HEK293T (cell line): ENCODE results near the gene SIDT2.

Source experiments
- CTCF ChIA-PET: fragments of 350-600 bp; formaldehyde crosslinking; extraction: SDS; loops from one replicate; lab custom pipeline; 2021; ENCODE audit warnings: antibody characterized with exemption, inconsistent platforms; lab: Yijun Ruan, JAX
- POLR2A ChIA-PET: fragments of 350-600 bp; formaldehyde crosslinking; extraction: SDS; loops from one replicate; lab custom pipeline; 2020; ENCODE audit warnings: antibody characterized with exemption, inconsistent platforms; lab: Yijun Ruan, JAX
- DNase-seq: peaks from one replicate; pipeline ENCODE4 v3.0.0; 2012; ENCODE audit warnings: mixed read lengths; ENCODE audit errors: extremely low spot score
- ARNT ChIP-seq: fragments of 450-650 bp; IDR thresholded peaks from 2 replicates; pipeline ENCODE4 v1.6.1; 2017; ENCODE audit warnings: mild to moderate bottlenecking
- BHLHE40 ChIP-seq: fragments of 450-650 bp; IDR thresholded peaks from 2 replicates; pipeline ENCODE4 v1.6.1; 2016; ENCODE audit warnings: mild to moderate bottlenecking, moderate library complexity, borderline replicate concordance
- CTBP1 ChIP-seq: fragments of 450-650 bp; IDR thresholded peaks from 2 replicates; pipeline ENCODE4 v1.6.1; 2016; ENCODE audit warnings: borderline replicate concordance
- ELF4 ChIP-seq: fragments of 450-650 bp; IDR thresholded peaks from 2 replicates; pipeline ENCODE4 v1.6.1; 2017; ENCODE audit warnings: antibody characterized with exemption
- FOXA1 ChIP-seq: fragments of 450-650 bp; IDR thresholded peaks from 2 replicates; pipeline ENCODE4 v1.6.1; 2016; ENCODE audit warnings: mild to moderate bottlenecking
- FOXK2 ChIP-seq: fragments of 450-650 bp; IDR thresholded peaks from 2 replicates; pipeline ENCODE4 v1.6.1; 2016; ENCODE audit warnings: mild to moderate bottlenecking
- FOXM1 ChIP-seq: fragments of 450-650 bp; IDR thresholded peaks from 2 replicates; pipeline ENCODE4 v1.6.1; 2017; ENCODE audit warnings: mild to moderate bottlenecking, borderline replicate concordance
- HDGF ChIP-seq: fragments of 450-650 bp; IDR thresholded peaks from 2 replicates; pipeline ENCODE4 v1.6.1; 2017; ENCODE audit warnings: antibody characterized with exemption, borderline replicate concordance
- L3MBTL2 ChIP-seq: fragments of 450-650 bp; conservative IDR thresholded peaks from 2 replicates; pipeline ENCODE4 v1.6.1; 2016; ENCODE audit warnings: mild to moderate bottlenecking
- LEF1 ChIP-seq: fragments of 450-650 bp; IDR thresholded peaks from 2 replicates; pipeline ENCODE4 v1.6.1; 2017; ENCODE audit warnings: mild to moderate bottlenecking, borderline replicate concordance
- NFRKB ChIP-seq: fragments of 450-650 bp; IDR thresholded peaks from 2 replicates; pipeline ENCODE4 v1.6.1; 2016; ENCODE audit warnings: mild to moderate bottlenecking, moderate library complexity
- PKNOX1 ChIP-seq: fragments of 450-650 bp; IDR thresholded peaks from 2 replicates; pipeline ENCODE4 v1.6.1; 2016
- SP1 ChIP-seq: fragments of 450-650 bp; IDR thresholded peaks from 2 replicates; pipeline ENCODE4 v1.6.1; 2017
- SUZ12 ChIP-seq: fragments of 450-650 bp; IDR thresholded peaks from 2 replicates; pipeline ENCODE4 v1.6.1; 2016; ENCODE audit warnings: mild to moderate bottlenecking
- TARDBP ChIP-seq: fragments of 450-650 bp; IDR thresholded peaks from 2 replicates; pipeline ENCODE4 v1.6.1; 2016
- ZNF384 ChIP-seq: fragments of 450-650 bp; IDR thresholded peaks from 2 replicates; pipeline ENCODE4 v1.6.1; 2016

SIDT2 gene

DNA sequence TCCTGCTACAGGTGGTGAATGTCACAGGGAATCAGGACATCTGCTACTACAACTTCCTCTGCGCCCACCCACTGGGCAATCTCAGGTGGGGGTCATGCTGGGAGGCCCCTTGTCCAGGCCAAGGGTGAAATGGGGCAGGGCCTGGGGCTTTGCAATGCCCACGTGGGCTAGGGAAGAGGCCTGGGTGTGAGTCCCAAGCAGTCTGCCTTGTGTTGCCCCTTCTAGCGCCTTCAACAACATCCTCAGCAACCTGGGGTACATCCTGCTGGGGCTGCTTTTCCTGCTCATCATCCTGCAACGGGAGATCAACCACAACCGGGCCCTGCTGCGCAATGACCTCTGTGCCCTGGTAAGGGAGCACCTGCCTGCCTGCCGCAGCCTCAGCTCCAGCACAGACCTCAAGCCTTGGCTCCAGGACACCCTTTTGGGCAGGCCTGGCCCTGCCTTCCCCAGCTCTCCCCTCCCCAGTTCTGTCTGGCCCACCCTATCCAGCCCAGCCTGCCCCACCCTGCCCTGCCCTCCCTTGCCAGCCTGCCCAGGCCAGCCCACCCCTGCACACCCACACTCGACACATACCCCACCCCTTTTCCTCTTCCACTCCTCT is 11.5 kb downstream of the SIDT2 start:
- ChIA-PET CTCF (no interaction called here), POLR2A (no interaction called here)
- TF ChIP-seq LEF1 = no peak
- TF ChIP-seq ARNT = no peak
- no peak for TF ChIP-seq SUZ12
- TF ChIP-seq FOXM1 = no peak
- no peak for TF ChIP-seq FOXA1
- TF ChIP-seq ZNF384 = no peak
- TF ChIP-seq ELF4 = no peak
- no peak for TF ChIP-seq HDGF
- TF ChIP-seq L3MBTL2 = no peak
- no peak for TF ChIP-seq PKNOX1
- no peak for TF ChIP-seq SP1
- TF ChIP-seq FOXK2 = no peak
- no peak for TF ChIP-seq BHLHE40
- TF ChIP-seq TARDBP = no peak
- TF ChIP-seq NFRKB = no peak
- no peak for TF ChIP-seq CTBP1
- DNase-seq = no peak

GRCh38 chr11:117191680-117192400 is 13.3 kb downstream of the SIDT2 start:
- no peak for DNase-seq
- ChIA-PET CTCF (no interaction called here), POLR2A (no interaction called here)
- no peak for TF ChIP-seq SUZ12
- no peak for TF ChIP-seq LEF1
- no peak for TF ChIP-seq CTBP1
- no peak for TF ChIP-seq PKNOX1
- TF ChIP-seq ELF4 = no peak
- no peak for TF ChIP-seq L3MBTL2
- no peak for TF ChIP-seq BHLHE40
- TF ChIP-seq ARNT = no peak

DNA sequence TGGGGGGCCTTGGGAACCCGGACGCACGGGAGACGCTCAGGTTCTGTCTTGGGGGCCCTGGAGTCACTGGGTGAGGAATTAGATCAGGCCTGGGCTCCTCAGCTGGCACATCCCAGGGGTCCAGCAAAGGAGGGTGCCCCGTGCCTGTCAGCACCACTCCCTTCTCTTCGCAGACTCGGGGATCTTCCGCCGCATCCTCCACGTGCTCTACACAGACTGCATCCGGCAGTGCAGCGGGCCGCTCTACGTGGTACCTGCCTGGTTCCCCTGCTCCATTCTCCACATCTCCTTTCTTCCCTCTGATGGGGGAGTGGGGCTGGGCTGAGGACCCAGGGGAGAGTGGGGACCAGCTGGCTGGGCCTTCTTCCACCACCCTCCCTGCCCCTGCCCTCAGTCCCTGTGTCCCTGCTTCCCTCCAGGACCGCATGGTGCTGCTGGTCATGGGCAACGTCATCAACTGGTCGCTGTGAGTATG is 13.9 kb downstream of the SIDT2 start:
- CTCF ChIA-PET = no interaction called here
- POLR2A ChIA-PET = no interaction called here
- no peak for TF ChIP-seq ZNF384
- no peak for TF ChIP-seq HDGF
- no peak for DNase-seq

- no peak for DNase-seq
- TF ChIP-seq HDGF (no peak), PKNOX1 (no peak), TARDBP (no peak), SUZ12 (no peak), L3MBTL2 (no peak), ZNF384 (no peak), BHLHE40 (no peak), ELF4 (no peak)
- CTCF ChIA-PET = interaction anchor here (1.5 kb wide), 1 partner anchor 358 kb away, joined by 3 read pairs; no protein-coding TSS in a partner anchor
- POLR2A ChIA-PET = no interaction called here
Observed at GRCh38 chr11:117193130-117194020, 14.8 kb downstream of the SIDT2 start.

DNA sequence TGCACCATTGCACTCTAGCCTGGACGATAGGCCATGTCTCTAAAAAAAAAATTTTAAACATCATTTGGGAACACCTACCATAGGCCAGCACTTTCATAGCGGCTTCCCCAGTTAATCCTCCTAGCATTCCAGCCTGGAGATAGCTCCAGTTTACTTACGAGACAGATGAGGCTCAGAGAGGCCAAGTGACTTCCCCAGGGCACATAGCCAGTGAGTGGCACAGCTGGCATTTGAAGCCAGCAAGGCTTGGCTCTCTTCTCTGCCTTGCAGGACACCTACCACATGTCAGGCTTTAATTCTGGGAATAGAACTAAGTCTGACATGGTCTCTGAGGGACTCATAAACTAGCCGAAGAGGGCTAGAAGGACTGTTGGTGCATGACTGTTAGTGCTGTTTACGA is 15.7 kb downstream of the SIDT2 start:
- no peak for DNase-seq
- ChIA-PET POLR2A (interaction anchor here (1.0 kb wide), 1 partner anchor 8 kb away, joined by 3 read pairs; no protein-coding TSS in a partner anchor), CTCF (interaction anchor here (0.5 to 1.5 kb wide), 2 partner anchors 359 to 1662 kb away, joined by 3 read pairs; no protein-coding TSS in a partner anchor)
- no peak for TF ChIP-seq NFRKB
- TF ChIP-seq SUZ12 = no peak
- no peak for TF ChIP-seq FOXK2
- no peak for TF ChIP-seq FOXA1
- TF ChIP-seq ZNF384 = no peak
- no peak for TF ChIP-seq CTBP1
- TF ChIP-seq ELF4 = no peak
- no peak for TF ChIP-seq BHLHE40
- TF ChIP-seq HDGF = no peak
- TF ChIP-seq TARDBP = no peak
- no peak for TF ChIP-seq L3MBTL2
- no peak for TF ChIP-seq LEF1
- TF ChIP-seq ARNT = no peak
- no peak for TF ChIP-seq FOXM1

DNA sequence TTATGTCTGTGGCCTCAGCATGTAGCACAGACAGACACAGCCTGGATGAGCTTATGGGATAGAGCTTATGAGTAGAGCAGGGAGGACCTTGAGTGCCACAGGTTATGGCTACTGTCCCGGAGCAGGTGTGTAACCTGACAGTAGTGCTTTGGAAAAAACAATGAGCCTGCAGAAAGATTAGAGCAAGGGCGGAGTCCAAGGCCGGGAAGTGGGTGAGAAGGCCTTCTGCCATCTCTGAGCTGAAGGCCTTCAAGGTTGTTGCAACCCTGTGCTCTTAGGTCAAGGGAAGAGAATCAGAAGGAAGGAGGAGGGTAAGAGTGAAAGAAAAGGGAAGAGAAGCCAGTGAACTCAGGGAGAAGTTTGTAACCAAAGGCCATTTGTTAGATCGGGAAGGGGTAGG is 16.7 kb downstream of the SIDT2 start:
- DNase-seq = no peak
- CTCF ChIA-PET = interaction anchor here (1.1 to 1.5 kb wide), 2 partner anchors 32 to 360 kb away, joined by 3 to 5 read pairs; no protein-coding TSS in a partner anchor
- no peak for TF ChIP-seq HDGF
- TF ChIP-seq LEF1 = no peak
- TF ChIP-seq NFRKB = no peak
- TF ChIP-seq TARDBP = no peak
- no peak for TF ChIP-seq ZNF384
- no peak for TF ChIP-seq CTBP1
- no peak for TF ChIP-seq FOXA1
- TF ChIP-seq FOXK2 = no peak
- TF ChIP-seq FOXM1 = no peak
- TF ChIP-seq L3MBTL2 = no peak
- no peak for TF ChIP-seq SUZ12
- no peak for TF ChIP-seq SP1
- no peak for TF ChIP-seq BHLHE40
- no peak for TF ChIP-seq ARNT
- TF ChIP-seq ELF4 = no peak
- no peak for TF ChIP-seq PKNOX1
- POLR2A ChIA-PET = interaction anchor here (1.0 to 1.1 kb wide), 2 partner anchors 9 to 14 kb away, joined by 3 read pairs; no protein-coding TSS in a partner anchor
